ENCODE measurements around the gene RNPS1.

RNPS1 gene

GRCh38 chr16:2277466-2278271 lies 9.7 kb upstream of the RNPS1 start:
- CTCF ChIA-PET: no interaction called here
- no peak for DNase-seq (ENCODE audit: extremely low spot score)
- POLR2A ChIA-PET: no interaction called here
- TF ChIP-seq FOXM1 (IDR thresholded peaks at IDR 0.05; ENCODE audit: borderline replicate concordance) (no peak), ELF4 (IDR thresholded peaks at IDR 0.05) (no peak), TARDBP (IDR thresholded peaks at IDR 0.05) (no peak), SP1 (IDR thresholded peaks at IDR 0.05) (no peak), L3MBTL2 (conservative IDR thresholded peaks at IDR 0.05) (no peak), FOXK2 (IDR thresholded peaks at IDR 0.05) (no peak), LEF1 (IDR thresholded peaks at IDR 0.05; ENCODE audit: borderline replicate concordance) (no peak)
- TF ChIP-seq, protein P1, sequence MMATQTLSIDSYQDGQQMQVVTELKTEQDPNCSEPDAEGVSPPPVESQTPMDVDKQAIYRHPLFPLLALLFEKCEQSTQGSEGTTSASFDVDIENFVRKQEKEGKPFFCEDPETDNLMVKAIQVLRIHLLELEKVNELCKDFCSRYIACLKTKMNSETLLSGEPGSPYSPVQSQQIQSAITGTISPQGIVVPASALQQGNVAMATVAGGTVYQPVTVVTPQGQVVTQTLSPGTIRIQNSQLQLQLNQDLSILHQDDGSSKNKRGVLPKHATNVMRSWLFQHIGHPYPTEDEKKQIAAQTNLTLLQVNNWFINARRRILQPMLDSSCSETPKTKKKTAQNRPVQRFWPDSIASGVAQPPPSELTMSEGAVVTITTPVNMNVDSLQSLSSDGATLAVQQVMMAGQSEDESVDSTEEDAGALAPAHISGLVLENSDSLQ (IDR thresholded peaks at IDR 0.05): no peak

DNA sequence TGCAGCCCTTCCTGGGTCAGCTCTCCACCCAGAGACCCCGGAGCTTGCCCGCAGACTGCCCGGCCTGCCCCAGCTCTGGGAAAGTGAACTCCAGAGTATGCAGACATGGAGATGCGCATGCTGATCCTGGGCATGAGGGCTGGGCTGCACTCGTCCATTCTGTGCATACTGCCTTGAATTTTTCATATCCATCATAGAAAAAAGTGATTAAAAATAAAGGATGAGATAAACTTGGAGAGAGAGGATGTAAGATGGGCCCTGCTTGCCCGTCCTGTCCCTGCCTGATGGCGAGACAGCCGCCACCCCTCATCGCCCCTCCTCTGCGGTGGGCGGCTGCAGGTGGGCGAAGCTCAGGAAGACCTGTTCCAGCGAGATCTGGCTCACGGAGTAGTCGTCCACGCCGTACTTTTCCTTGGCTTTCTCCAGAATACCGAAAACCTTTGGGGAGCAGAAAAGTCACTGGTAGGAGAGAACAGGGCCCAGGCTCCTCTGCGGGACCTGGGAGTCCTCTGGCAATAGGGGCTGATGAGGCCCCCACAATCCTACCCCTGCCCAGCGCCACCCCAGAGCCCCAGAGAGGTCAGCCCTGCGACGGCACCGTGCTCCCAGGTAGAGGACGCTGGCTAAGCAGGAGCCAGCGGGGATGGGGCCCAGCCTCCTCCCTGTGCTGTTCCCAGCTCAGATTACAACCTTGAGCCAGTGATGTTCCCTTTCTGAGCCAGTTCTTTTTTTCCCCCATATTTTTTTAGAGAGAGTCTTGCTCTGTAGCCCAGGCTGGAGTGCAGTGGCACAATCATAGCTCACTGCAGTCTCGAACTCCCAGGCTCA lies 8.7 kb upstream of the RNPS1 start:
- CTCF ChIA-PET: no interaction called here
- POLR2A ChIA-PET: no interaction called here
- TF ChIP-seq ELF4 (IDR thresholded peaks at IDR 0.05): no peak
- no peak for TF ChIP-seq NFRKB (IDR thresholded peaks at IDR 0.05)
- TF ChIP-seq L3MBTL2 (conservative IDR thresholded peaks at IDR 0.05): no peak
- TF ChIP-seq HDGF (IDR thresholded peaks at IDR 0.05; ENCODE audit: borderline replicate concordance): no peak
- no peak for TF ChIP-seq TARDBP (IDR thresholded peaks at IDR 0.05)
- TF ChIP-seq SP1 (IDR thresholded peaks at IDR 0.05): no peak
- TF ChIP-seq, protein P1 (IDR thresholded peaks at IDR 0.05): no peak
- no peak for TF ChIP-seq ZNF384 (IDR thresholded peaks at IDR 0.05)
- no peak for TF ChIP-seq CTBP1 (IDR thresholded peaks at IDR 0.05; ENCODE audit: borderline replicate concordance)
- no peak for TF ChIP-seq FOXK2 (IDR thresholded peaks at IDR 0.05)
- TF ChIP-seq FOXM1 (IDR thresholded peaks at IDR 0.05; ENCODE audit: borderline replicate concordance): no peak
- TF ChIP-seq FOXA1 (IDR thresholded peaks at IDR 0.05): no peak
- DNase-seq (ENCODE audit: extremely low spot score): no peak

DNA sequence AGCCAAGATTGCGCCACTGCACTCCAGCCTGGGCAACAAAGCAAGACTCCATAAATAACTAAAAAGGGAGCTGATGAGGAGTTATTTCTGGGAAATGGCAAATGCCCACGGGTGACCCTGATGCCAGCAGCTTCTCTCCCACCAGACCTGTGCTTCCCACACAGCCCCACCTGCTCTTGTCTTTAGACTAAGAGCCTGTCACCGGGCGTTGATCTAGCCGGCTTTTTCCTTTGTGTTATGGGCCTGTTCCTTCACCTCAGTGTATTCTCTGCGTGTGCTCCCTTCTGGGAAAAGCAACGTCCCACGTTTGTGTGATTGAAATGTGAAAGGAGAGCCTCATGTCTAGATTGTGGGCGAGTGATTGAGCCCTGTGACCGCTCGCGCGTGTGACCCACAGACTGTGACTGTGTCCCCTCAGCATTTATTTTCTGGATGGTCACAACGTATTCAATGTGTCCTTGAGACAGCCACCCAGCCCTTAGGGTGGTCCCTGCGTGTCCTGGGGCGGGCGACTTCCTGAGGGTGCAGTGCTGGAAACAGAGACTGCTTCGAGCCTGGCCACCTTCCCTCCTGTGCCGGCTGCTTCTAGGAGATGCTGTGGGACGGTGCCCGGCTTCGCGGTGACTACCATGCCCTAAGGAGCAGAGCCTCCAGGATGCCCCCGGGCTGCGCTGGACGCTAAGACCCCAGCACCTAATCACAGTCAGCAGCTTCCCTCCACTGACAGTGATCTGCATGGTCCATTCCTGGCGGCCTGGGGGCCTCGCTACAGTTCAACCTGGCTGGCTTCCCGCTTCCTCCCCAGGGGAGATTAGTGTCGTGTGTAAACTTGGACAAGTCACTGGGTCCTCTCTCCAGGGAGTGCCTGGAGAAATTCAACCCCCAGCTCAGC lies 7.8 kb upstream of the RNPS1 start:
- no peak for DNase-seq (ENCODE audit: extremely low spot score)
- CTCF ChIA-PET: no interaction called here
- POLR2A ChIA-PET: no interaction called here
- no peak for TF ChIP-seq NFRKB (IDR thresholded peaks at IDR 0.05)
- no peak for TF ChIP-seq ELF4 (IDR thresholded peaks at IDR 0.05)
- no peak for TF ChIP-seq TARDBP (IDR thresholded peaks at IDR 0.05)
- no peak for TF ChIP-seq BHLHE40 (IDR thresholded peaks at IDR 0.05; ENCODE audit: borderline replicate concordance)
- TF ChIP-seq CTBP1 (IDR thresholded peaks at IDR 0.05; ENCODE audit: borderline replicate concordance): no peak
- TF ChIP-seq FOXK2 (IDR thresholded peaks at IDR 0.05): no peak
- no peak for TF ChIP-seq L3MBTL2 (conservative IDR thresholded peaks at IDR 0.05)
- TF ChIP-seq, protein P1 (IDR thresholded peaks at IDR 0.05): no peak
- TF ChIP-seq ZNF384 (IDR thresholded peaks at IDR 0.05): no peak
- TF ChIP-seq HDGF (IDR thresholded peaks at IDR 0.05; ENCODE audit: borderline replicate concordance): no peak
- no peak for TF ChIP-seq LEF1 (IDR thresholded peaks at IDR 0.05; ENCODE audit: borderline replicate concordance)
- no peak for TF ChIP-seq ARNT (IDR thresholded peaks at IDR 0.05)

DNA sequence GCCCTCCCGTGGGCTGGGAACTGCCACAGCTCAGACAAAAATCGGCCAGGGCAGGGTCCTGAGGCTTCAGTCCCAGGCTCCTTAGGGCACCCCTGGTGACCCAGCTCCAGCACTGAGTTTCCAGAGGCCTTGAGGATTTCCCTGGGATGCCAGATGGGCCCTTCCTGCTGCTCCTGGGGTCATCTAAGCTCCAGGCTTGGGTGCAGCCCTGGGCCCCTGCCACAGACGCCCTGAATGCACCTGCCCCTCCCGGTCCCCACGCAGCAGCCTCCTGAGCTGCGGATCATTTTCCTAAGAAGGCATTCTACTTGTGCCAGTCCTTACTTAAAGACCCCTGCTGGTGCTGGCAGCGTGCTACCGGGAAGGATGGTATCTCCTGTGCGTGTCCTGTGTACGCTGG lies 6.0 kb upstream of the RNPS1 start:
- ChIA-PET POLR2A (no interaction called here), CTCF (no interaction called here)
- no peak for DNase-seq (ENCODE audit: extremely low spot score)
- TF ChIP-seq FOXM1 (IDR thresholded peaks at IDR 0.05; ENCODE audit: borderline replicate concordance) (no peak), FOXA1 (IDR thresholded peaks at IDR 0.05) (no peak)

- ChIA-PET POLR2A (no interaction called here), CTCF (no interaction called here)
- DNase-seq (ENCODE audit: extremely low spot score): no peak
- TF ChIP-seq L3MBTL2 (conservative IDR thresholded peaks at IDR 0.05): no peak
- TF ChIP-seq TARDBP (IDR thresholded peaks at IDR 0.05): no peak
These were observed 5.6 kb upstream of the RNPS1 start for GRCh38 chr16:2273484-2273883.

- no peak for DNase-seq (ENCODE audit: extremely low spot score)
- TF ChIP-seq BHLHE40 (IDR thresholded peaks at IDR 0.05; ENCODE audit: borderline replicate concordance) (no peak), ZNF384 (IDR thresholded peaks at IDR 0.05) (no peak), ELF4 (IDR thresholded peaks at IDR 0.05) (no peak), NFRKB (IDR thresholded peaks at IDR 0.05) (no peak), CTBP1 (IDR thresholded peaks at IDR 0.05; ENCODE audit: borderline replicate concordance) (no peak), L3MBTL2 (conservative IDR thresholded peaks at IDR 0.05) (no peak), FOXK2 (IDR thresholded peaks at IDR 0.05) (no peak), LEF1 (IDR thresholded peaks at IDR 0.05; ENCODE audit: borderline replicate concordance) (no peak), SUZ12 (IDR thresholded peaks at IDR 0.05) (no peak)
- TF ChIP-seq, protein P1 (IDR thresholded peaks at IDR 0.05): no peak
- POLR2A ChIA-PET: no interaction called here
- CTCF ChIA-PET: no interaction called here
These were observed 4.0 kb upstream of the RNPS1 start for GRCh38 chr16:2271848-2272461.

All from HEK293T (cell line).